Lower leg skin (tissue), 4 donors: ENCODE measurements around the gene PRPF18. TPM values are rescaled to one million over a fixed set of nuclear protein-coding genes. Genes with fewer than 3 reads are reported as not detected.

ENCODE experiments used
- DNase-seq, 2 donors: peaks; one replicate each; pipeline ENCODE4 v3.0.0-alpha.2; 2019; ENCODE audit warnings: low spot score in 2 of 2
- H3K4me3 ChIP-seq: fragments of 200-600 bp; sonication (generic); 2 replicates; pipeline ENCODE4 v1.5.1; 2017; ENCODE audit warnings: mild to moderate bottlenecking, low read depth; ENCODE audit not compliant: poor library complexity, severe bottlenecking
- POLR2A ChIP-seq, 2 donors: fragments of 450-650 bp; IDR thresholded peaks; one replicate each; pipeline ENCODE4 v1.6.1; 2016 to 2017; ENCODE audit warnings: antibody characterized with exemption in 2 of 2, mild to moderate bottlenecking in 1 of 2, moderate library complexity in 1 of 2
- WGBS, 2 donors: methylation state at CpG; one replicate each; pipeline ENCODE4 v1.1.5; 2018; 5-methylcytosine and 5-hydroxymethylcytosine counted together
- intact Hi-C: fragments of 100-400 bp; cut with DNase I; formaldehyde crosslinking; loops from one replicate; pipeline ENCODE4 v1.15.0; 2023; ENCODE audit warnings: low total_unique reads
- total RNA-seq, 4 donors: library from RNA; depleted of rRNA; stranded (reverse); fragments of >200 nt; gene quantifications; one replicate each; pipeline ENCODE4 v1.1.0, GENCODE V29; 2016
- TF ChIP-seq, protein P1 (sequence below), 3 donors: fragments of 450-650 bp; IDR thresholded peaks; one replicate each; pipeline ENCODE4 v1.5.1; 2016; ENCODE audit warnings: antibody characterized with exemption in 3 of 3, mild to moderate bottlenecking in 3 of 3, moderate library complexity in 2 of 3

PRPF18 gene
- total RNA-seq, 4 donors from 2014 or later = 24.4 to 31.7 (median 29.6) TPM

DNA sequence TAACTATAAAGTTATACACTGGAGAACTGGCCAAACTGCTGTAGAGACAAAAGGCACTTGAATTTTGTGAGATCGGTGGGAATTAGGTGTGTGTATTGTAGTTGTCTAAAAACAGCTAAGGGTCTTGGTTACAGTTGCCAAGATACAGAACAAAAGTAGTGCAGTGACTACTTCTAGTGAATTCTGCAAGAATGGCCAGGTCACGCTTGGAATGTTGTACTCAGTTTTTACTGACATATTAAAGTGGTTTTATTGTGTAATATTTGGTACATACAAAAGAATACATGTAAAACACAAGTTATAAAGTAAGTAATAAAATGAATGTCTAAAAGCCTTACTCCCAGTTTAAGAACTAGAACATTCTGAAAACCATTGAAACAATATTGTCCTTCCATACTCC lies 42.4 kb downstream of the PRPF18 start:
- WGBS, 2 donors = 87 to 88% methylated on average over 2 of the region's 2 CpGs
- DNase-seq = no peak
- TF ChIP-seq POLR2A (IDR thresholded peaks at IDR 0.05) = no peak
- TF ChIP-seq, protein P1, sequence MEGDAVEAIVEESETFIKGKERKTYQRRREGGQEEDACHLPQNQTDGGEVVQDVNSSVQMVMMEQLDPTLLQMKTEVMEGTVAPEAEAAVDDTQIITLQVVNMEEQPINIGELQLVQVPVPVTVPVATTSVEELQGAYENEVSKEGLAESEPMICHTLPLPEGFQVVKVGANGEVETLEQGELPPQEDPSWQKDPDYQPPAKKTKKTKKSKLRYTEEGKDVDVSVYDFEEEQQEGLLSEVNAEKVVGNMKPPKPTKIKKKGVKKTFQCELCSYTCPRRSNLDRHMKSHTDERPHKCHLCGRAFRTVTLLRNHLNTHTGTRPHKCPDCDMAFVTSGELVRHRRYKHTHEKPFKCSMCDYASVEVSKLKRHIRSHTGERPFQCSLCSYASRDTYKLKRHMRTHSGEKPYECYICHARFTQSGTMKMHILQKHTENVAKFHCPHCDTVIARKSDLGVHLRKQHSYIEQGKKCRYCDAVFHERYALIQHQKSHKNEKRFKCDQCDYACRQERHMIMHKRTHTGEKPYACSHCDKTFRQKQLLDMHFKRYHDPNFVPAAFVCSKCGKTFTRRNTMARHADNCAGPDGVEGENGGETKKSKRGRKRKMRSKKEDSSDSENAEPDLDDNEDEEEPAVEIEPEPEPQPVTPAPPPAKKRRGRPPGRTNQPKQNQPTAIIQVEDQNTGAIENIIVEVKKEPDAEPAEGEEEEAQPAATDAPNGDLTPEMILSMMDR (IDR thresholded peaks at IDR 0.05) = no peak
- H3K4me3 ChIP-seq = no peak overlapping the region
- intact Hi-C loops = no loop called here

DNA sequence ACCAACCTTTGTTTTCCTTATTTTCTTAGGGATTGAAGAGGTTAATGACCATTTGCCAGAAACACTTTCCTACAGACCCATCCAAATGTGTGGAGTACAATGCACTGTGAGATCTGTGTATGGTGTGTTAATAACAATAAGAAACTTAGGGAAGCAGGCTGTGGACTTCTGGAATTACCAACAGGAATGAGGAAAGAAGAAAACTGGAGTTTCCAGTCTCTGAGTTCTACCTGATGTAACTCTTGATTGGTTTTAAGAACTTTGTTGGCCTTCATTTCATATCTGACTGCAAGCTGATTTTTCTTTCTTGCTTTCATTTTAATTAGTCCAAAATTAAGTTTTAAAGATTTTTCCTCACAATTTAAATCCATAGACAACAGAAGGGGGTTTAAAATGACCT lies 43.5 kb downstream of the PRPF18 start:
- TF ChIP-seq, protein P1 (IDR thresholded peaks at IDR 0.05) = no peak
- no peak for TF ChIP-seq POLR2A (IDR thresholded peaks at IDR 0.05)
- no peak overlapping the region for H3K4me3 ChIP-seq

GRCh38 chr10:13631594-13631993 lies 44.8 kb downstream of the PRPF18 start:
- no peak overlapping the region for H3K4me3 ChIP-seq
- 84 to 87% methylated on average over 6 of the region's 6 CpGs for WGBS, 2 donors
- TF ChIP-seq, protein P1 (IDR thresholded peaks at IDR 0.05) = no peak
- no peak for TF ChIP-seq POLR2A (IDR thresholded peaks at IDR 0.05)
- intact Hi-C loops = no loop called here
- no peak for DNase-seq

More for the DNA sequence above, 43.5 kb downstream of the PRPF18 start:
- intact Hi-C loops = no loop called here
- DNase-seq = no peak

GRCh38 chr10:13632440-13632839 lies 45.7 kb downstream of the PRPF18 start:
- DNase-seq = no peak
- intact Hi-C loops = no loop called here
- H3K4me3 ChIP-seq = no peak overlapping the region
- WGBS, 2 donors = 81 to 88% methylated on average over 3 of the region's 3 CpGs
- TF ChIP-seq POLR2A (IDR thresholded peaks at IDR 0.05) = no peak
- TF ChIP-seq, protein P1 (IDR thresholded peaks at IDR 0.05) = no peak

DNA sequence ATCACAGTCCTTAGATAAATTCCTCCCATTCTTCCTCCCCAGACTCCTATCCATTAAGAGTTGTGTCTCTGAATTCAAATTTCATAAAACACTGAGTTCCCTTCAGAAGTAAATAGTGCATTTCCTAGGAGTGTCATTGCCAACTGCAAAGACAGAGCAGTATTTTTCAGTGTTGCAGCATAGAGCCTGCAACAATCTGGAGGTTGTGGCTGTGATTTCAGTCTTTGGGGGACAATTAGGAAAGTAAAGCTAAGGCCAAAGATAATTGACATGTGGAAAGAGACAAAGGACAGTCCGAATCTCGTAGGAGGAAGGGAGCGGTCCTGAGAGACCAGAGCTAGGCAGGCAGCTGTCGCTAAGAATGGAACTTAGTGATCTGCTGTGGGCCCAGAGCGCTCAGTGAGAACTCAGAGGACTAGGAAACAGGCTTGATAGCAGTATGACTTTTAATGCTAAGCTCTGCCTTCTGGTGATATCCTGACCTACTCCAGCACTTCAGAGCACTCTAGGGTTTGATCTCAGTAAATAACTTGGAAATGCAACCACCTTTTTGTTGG lies 46.2 kb downstream of the PRPF18 start:
- TF ChIP-seq POLR2A (IDR thresholded peaks at IDR 0.05) = no peak
- no peak overlapping the region for H3K4me3 ChIP-seq
- DNase-seq = no peak
- intact Hi-C loops = no loop called here
- 66 to 80% methylated on average over 5 of the region's 5 CpGs for WGBS, 2 donors

GRCh38 chr10:13633689-13634088 lies 46.9 kb downstream of the PRPF18 start:
- H3K4me3 ChIP-seq = no peak overlapping the region
- intact Hi-C loops = no loop called here
- DNase-seq = no peak
- TF ChIP-seq POLR2A (IDR thresholded peaks at IDR 0.05) = no peak
- TF ChIP-seq, protein P1 (IDR thresholded peaks at IDR 0.05) = no peak
- WGBS, 2 donors = 72 to 74% methylated on average over 7 of the region's 7 CpGs
